SK-N-SH treated with all-trans-retinoic acid at 6 μM for 48 hours (cell line): ENCODE data around the gene DCAF6.

Source experiments
- ATAC-seq: fragments of 200-7000 bp; cut with Tn5 transposase; 3 replicates; pipeline ENCODE4 v1.9.1; 2020; ENCODE audit warnings: mild to moderate bottlenecking, moderate library complexity
- BACH2 ChIP-seq: fragments of 250-450 bp; sonication (Bioruptor Pico); IDR thresholded peaks from 2 replicates; pipeline ENCODE4 v1.9.0; 2021; ENCODE audit warnings: mild to moderate bottlenecking, borderline replicate concordance
- CREB5 ChIP-seq: fragments of 250-450 bp; sonication (Bioruptor Pico); IDR thresholded peaks from 2 replicates; pipeline ENCODE4 v1.5.1; 2020; ENCODE audit warnings: low read depth, mild to moderate bottlenecking, moderate library complexity
- CSDC2 ChIP-seq: fragments of 250-450 bp; sonication (Bioruptor Pico); IDR thresholded peaks from 2 replicates; pipeline ENCODE4 v1.5.0; 2020; ENCODE audit warnings: mild to moderate bottlenecking, moderate library complexity
- CSRNP3 ChIP-seq: fragments of 250-450 bp; sonication (Bioruptor Pico); IDR thresholded peaks from 2 replicates; pipeline ENCODE4 v1.5.1; 2021; ENCODE audit warnings: mild to moderate bottlenecking, moderate library complexity
- GLIS3 ChIP-seq: fragments of 250-450 bp; sonication (Bioruptor Pico); IDR thresholded peaks from 2 replicates; pipeline ENCODE4 v1.5.0; 2020; ENCODE audit warnings: mild to moderate bottlenecking, moderate library complexity
- ISL1 ChIP-seq: fragments of 250-450 bp; sonication (Bioruptor Pico); IDR thresholded peaks from 2 replicates; pipeline ENCODE4 v2.1.2; 2022; ENCODE audit warnings: mild to moderate bottlenecking, moderate library complexity
- OSR1 ChIP-seq: fragments of 250-450 bp; sonication (Bioruptor Pico); IDR thresholded peaks from 2 replicates; pipeline ENCODE4 v1.8.0; 2022; ENCODE audit warnings: moderate library complexity, mild to moderate bottlenecking, inconsistent platforms
- PATZ1 ChIP-seq: fragments of 250-450 bp; sonication (Bioruptor Pico); IDR thresholded peaks from 2 replicates; pipeline ENCODE4 v1.8.0; 2020; ENCODE audit warnings: mild to moderate bottlenecking, moderate library complexity, borderline replicate concordance
- POU6F1 ChIP-seq: fragments of 250-450 bp; sonication (Bioruptor Pico); IDR thresholded peaks from 2 replicates; pipeline ENCODE4 v1.8.0; 2021; ENCODE audit warnings: low read depth, mild to moderate bottlenecking, moderate library complexity, borderline replicate concordance
- PPARA ChIP-seq: fragments of 250-450 bp; sonication (Bioruptor Pico); IDR thresholded peaks from 2 replicates; pipeline ENCODE4 v1.5.0; 2020; ENCODE audit warnings: mild to moderate bottlenecking, borderline replicate concordance
- RARB ChIP-seq: fragments of 250-450 bp; sonication (Bioruptor Pico); IDR thresholded peaks from 2 replicates; pipeline ENCODE4 v1.8.0; 2021; ENCODE audit warnings: mild to moderate bottlenecking, moderate library complexity
- SNAI2 ChIP-seq: fragments of 250-450 bp; sonication (Bioruptor Pico); IDR thresholded peaks from 2 replicates; pipeline ENCODE4 v1.5.0; 2020; ENCODE audit warnings: mild to moderate bottlenecking, moderate library complexity
- TCF4 ChIP-seq: fragments of 250-450 bp; sonication (Bioruptor Pico); IDR thresholded peaks from 2 replicates; pipeline ENCODE4 v1.8.0; 2021; ENCODE audit warnings: mild to moderate bottlenecking, moderate library complexity, borderline replicate concordance
- TOX ChIP-seq: fragments of 250-450 bp; sonication (Bioruptor Pico); IDR thresholded peaks from 2 replicates; pipeline ENCODE4 v1.8.0; 2021; ENCODE audit warnings: mild to moderate bottlenecking, moderate library complexity, borderline replicate concordance
- TSHZ2 ChIP-seq: fragments of 250-450 bp; sonication (Bioruptor Pico); IDR thresholded peaks from 2 replicates; pipeline ENCODE4 v1.5.0; 2020; ENCODE audit warnings: mild to moderate bottlenecking, moderate library complexity
- ZC3H10 ChIP-seq: fragments of 250-450 bp; sonication (Bioruptor Pico); IDR thresholded peaks from 2 replicates; pipeline ENCODE4 v1.5.1; 2021; ENCODE audit warnings: mild to moderate bottlenecking, moderate library complexity
- ZFP3 ChIP-seq: fragments of 250-450 bp; sonication (Bioruptor Pico); IDR thresholded peaks from 2 replicates; pipeline ENCODE4 v1.5.0; 2020; ENCODE audit warnings: mild to moderate bottlenecking, moderate library complexity
- ZNF565 ChIP-seq: fragments of 450-650 bp; formaldehyde crosslinking; conservative IDR thresholded peaks from 2 replicates; pipeline ENCODE4 v1.5.0; 2020; ENCODE audit warnings: low read depth, mild to moderate bottlenecking, moderate library complexity
- ZNF70 ChIP-seq: fragments of 450-650 bp; formaldehyde crosslinking; IDR thresholded peaks from 2 replicates; pipeline ENCODE4 v1.5.0; 2020; ENCODE audit warnings: mild to moderate bottlenecking, moderate library complexity

The DCAF6 gene

GRCh38 chr1:168098534-168099320 is 162.2 kb downstream of the DCAF6 start:
- ATAC-seq, result no peak

GRCh38 chr1:168099337-168099801 is 162.9 kb downstream of the DCAF6 start:
- no peak for ATAC-seq
- TF ChIP-seq RARB (CRISPR knock-in tag), result no peak
- TF ChIP-seq SNAI2, result no peak
- TF ChIP-seq GLIS3 (CRISPR knock-in tag), result no peak
- TF ChIP-seq ZNF70, result no peak
- TF ChIP-seq CSRNP3 (CRISPR knock-in tag), result no peak
- TF ChIP-seq OSR1 (CRISPR knock-in tag), result no peak

More at GRCh38 chr1:168098534-168099320, 162.2 kb downstream of the DCAF6 start:
- TF ChIP-seq PPARA (CRISPR knock-in tag) (no peak), CSDC2 (no peak), RARB (CRISPR knock-in tag) (no peak), BACH2 (CRISPR knock-in tag) (no peak), PATZ1 (CRISPR knock-in tag) (no peak), ZC3H10 (CRISPR knock-in tag) (no peak), CSRNP3 (CRISPR knock-in tag) (no peak), TCF4 (no peak), POU6F1 (CRISPR knock-in tag) (no peak)

GRCh38 chr1:168100315-168101002 is 164.0 kb downstream of the DCAF6 start:
- no peak for TF ChIP-seq ISL1 (CRISPR knock-in tag)
- TF ChIP-seq CREB5 (CRISPR knock-in tag), result no peak
- TF ChIP-seq TSHZ2 (CRISPR knock-in tag), result no peak
- no peak for TF ChIP-seq TOX (CRISPR knock-in tag)
- no peak for TF ChIP-seq CSRNP3 (CRISPR knock-in tag)
- no peak for TF ChIP-seq ZNF565
- no peak for TF ChIP-seq RARB (CRISPR knock-in tag)
- TF ChIP-seq ZNF70, result no peak
- TF ChIP-seq PPARA (CRISPR knock-in tag), result no peak
- no peak for TF ChIP-seq ZFP3 (CRISPR knock-in tag)
- TF ChIP-seq BACH2 (CRISPR knock-in tag), result no peak
- TF ChIP-seq, all 23 proteins: peak for 0

More at GRCh38 chr1:168100315-168101002, 164.0 kb downstream of the DCAF6 start:
- no peak for ATAC-seq
